HG03064 (cell line): Measurements from ENCODE around the gene DNAJB6.
A peak's percentile ranks its signal among the peaks of the same experiment; 100 is the strongest.
"Not testable (repeated sequence)": the region's sequence is repeated elsewhere in the genome, so short reads cannot be mapped to it uniquely, and the experiment has no call there.

Experiments used
- ATAC-seq: cut with Tn5 transposase; IDR thresholded peaks from one replicate; pipeline ENCODE4 v1.9.1; 2021; ENCODE audit warnings: low read depth; ENCODE audit not compliant: unreplicated experiment

Gene DNAJB6

DNA sequence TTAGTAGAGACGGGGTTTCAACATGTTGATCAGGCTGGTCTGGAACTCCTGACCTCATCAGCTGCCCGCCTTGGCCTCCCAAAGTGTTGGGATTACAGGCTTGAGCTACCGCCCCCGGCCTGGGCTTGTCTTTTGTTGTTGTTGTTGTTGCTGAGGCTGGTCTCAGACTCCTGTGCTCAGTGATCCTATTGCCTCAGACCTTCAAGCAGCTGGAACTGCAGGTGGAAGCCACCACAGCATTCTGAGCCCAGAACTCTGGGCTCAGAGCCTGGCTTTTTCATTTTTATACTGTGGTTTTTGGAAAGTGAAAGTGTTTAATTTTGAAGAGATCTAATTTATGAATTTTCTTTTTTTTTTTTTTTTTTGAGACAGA, 16.2 kb upstream of the DNAJB6 start:
- ATAC-seq: no peak

GRCh38 chr7:157323401-157323800, 13.4 kb upstream of the DNAJB6 start:
- no peak for ATAC-seq

DNA sequence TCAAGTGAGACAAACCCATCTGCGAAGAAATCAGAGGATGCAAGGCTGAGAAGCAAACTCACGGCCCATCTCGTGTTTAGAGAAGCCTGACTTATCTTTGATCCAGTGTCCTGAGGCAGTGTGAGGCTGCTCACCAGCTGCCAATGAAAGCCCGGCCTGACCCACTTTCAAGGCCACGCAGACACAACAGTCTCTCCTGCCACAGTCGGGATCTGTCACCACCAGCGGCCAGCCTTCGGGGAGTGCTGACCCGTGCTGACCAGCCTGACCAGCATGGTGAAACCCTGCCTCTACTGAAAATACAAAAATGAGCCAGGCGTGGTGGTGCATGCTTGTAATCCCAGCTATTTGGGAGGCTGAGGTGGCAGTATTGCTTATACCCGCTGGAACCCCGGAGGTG, 7.4 kb upstream of the DNAJB6 start:
- ATAC-seq: no peak

DNA sequence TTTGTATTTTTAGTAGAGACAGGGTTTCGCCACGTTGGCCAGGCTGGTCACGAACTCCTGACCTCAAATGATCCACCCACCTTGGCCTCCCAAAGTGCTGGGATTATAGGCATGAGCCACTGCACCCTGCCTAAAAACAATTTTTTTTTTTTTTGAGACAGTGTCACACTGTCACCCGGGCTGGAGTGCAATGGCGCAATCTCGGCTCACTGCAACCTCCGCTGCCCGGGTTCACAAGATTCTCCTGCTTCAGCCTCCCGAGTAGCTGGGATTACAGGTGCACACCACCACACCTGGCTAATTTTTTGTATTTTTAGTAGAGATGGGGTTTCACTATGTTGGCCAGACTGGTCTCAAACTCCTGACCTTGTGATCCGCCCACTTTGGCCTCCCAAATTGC, 6.2 kb upstream of the DNAJB6 start:
- not testable (repeated sequence) for ATAC-seq

GRCh38 chr7:157331049-157331448, 5.8 kb upstream of the DNAJB6 start:
- ATAC-seq: not testable (repeated sequence)

DNA sequence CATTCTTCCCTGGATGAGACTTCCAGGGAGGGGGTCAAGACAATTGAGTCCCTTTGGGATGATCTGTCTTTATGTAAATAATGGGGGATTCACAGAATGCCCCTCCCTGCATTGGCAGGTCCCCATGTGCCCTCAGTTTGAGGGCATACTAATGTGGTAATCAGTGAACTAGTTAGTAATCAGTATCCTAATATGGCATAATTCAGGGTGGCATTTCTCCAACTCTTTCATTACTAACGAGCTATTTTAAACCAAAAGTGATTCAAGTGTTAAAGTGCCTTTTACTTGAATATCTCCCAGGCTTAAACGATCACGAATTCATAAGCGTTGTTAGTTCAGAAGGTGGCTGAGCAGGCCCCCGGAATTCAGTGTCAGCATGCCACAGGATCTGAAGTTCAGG, 1.6 kb upstream of the DNAJB6 start:
- ATAC-seq: no peak

DNA sequence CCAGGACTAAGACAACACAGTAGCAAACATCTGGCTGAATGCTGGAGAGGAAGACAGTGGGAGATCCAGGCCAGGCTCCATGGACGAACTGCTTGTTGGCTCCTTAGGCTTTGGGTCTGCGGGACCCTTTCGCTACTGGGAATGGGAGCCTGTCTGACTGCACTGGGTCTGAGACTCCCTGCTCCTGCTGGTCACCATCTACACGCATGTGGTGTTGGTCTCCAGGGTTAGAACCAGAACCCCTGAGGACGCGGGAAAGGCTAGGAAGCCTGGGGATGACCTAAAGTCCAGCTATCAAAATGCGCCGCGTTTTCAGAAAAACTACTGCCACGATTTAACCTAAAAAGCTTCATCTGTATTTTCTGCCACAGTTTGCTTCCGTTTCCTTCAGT, 817 bp upstream of the DNAJB6 start:
- no peak for ATAC-seq

DNA sequence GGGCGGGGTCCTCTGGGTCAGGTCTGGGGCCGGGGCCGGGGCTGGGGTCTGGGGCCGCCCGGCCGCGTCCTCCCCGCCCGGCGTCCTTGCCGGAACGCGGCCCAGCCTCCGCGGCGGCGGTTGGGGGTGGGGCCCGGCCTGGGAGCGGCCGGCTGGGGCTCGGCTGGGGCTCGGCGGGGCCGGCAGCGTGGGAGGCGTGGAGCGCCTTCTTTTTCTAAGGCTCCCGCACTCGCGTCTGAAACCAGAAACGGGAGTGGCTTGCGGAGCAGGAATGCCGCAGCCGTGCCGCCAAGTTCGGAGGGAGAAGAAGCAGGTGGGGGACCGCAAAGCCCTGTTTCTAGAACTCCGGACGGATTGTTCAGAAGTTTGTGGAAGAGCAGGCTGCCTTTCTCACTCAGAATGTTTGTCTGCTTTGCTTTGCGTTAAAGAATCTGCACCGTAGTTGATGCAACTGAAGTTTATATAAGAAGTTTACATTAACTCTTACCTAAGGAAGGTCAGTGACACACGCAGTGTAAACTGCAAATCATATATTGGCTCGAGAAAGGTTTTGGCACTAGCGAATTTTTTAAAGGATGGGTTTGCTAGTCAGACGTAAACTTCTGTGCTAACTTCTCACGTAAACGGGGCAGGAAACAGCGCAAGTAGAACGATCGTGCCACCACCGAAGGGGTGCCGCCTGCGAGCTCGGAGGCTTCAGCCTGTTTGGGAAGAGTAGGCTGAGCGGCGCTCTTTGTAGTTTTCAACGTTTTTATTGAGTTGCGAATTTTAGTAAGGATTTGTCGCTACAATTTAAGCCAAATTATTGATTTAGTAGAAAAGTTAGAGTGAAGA, 729 bp downstream of the DNAJB6 start:
- ATAC-seq: peak; percentile 58

DNA sequence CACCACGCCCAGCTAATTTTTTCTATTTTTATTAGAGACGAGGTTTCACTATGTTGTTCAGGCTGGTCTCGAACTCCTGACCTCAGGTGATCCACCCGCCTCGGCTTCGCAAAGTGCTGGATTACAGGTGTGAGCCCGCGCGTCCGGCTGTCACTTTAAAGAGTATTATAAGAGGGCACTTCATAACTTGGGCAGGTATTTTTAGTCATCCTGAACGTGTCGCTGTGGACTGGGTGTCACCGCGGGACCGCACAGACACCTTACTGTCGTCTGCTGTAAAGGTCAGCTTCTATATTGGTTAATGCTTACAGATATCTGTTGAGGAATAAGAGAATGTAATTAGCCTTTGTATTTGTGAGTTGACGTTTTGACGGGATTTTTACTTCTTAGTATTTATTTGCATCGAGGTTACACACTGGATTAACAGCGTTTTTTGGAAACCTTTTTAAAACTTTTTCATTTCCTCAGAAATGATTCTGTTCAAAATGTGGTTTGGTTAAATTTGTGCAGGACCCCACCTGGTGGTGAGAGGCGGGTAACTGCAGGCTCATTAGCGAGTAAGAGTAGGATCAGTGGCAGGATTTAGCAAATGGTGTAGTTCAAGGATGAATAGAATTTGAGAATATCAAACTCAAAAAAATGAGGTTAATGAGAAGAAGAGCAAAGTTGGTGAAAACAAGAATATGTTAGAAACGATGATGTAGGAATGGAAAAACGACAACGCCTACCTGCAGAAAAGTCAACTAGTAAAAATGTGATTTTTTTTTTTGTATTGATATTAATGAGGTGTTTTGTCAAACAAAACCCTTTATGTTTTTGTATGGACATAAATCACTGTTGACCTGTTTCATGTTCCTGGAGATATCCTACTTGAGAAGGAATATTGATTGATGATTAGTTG, 3.2 kb downstream of the DNAJB6 start:
- ATAC-seq: no peak

DNA sequence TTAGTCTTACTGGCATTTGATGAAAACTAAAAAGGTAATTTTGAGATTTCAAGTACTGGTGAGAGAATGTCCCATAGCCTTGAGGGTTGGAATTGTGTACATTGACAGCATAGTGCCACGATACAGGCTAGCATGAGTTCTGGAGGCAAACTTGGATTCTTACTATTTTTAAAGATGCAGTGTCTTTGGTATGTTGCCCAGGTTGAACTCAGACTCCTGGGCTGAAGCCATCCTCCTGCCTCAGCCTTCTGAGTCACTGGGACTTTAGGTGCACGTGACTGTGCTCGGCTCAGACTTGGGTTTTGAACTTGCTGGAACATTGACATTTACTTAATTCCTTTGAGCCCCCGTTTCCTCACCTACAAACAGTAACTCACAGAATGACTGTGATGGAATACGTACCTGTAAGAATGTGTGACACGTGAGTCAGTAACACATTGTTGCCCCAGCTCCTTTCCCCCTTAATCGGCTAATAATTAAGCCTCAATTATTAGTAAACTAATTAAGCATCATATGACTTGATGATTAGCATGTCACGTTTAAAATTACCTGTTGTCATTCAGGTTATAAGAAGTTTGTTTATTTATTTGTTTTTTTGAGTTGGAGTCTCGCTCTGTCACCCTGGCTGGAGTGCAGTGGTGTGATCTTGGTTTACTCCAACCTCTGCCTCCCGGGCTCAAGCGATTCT, 10.6 kb downstream of the DNAJB6 start:
- ATAC-seq: no peak

DNA sequence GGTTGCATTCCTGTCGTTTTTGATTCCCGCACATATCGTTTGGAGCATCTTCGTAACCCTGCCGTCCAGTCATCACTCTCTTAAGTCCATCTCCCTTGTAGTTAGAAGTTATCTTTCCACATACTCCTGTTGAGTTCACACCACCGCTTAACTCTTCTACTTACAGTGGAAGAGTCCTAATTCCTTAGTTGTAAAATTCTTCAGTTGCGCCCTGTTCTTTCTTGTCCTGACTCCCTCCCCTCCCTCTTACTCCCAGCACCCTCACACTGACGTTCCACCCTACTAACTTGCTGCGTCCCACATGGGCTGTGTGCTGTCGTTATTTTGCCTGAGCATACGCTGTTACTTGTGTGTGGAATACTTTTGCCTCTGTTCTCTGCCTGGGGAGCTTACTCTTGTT, 11.7 kb downstream of the DNAJB6 start:
- ATAC-seq: no peak

DNA sequence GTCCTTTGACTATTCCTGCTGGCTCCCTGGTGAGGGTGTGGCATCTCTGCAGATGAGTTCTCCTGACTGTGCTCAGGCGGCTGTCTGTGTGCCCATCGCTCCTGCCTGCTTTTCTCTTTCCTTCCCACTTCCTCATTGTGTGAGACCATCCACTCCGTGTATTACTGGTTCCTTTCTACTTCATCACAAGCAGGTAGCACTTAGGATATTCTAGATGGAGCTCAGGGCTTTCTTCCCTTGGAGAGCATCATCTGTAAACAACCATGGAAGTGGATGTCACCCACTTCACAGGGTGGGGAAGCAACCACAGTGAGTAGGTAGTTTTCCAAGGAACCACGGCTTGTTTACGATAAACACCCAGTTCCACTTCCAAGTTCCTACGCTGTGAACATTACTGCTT, 15.7 kb downstream of the DNAJB6 start:
- no peak for ATAC-seq

DNA sequence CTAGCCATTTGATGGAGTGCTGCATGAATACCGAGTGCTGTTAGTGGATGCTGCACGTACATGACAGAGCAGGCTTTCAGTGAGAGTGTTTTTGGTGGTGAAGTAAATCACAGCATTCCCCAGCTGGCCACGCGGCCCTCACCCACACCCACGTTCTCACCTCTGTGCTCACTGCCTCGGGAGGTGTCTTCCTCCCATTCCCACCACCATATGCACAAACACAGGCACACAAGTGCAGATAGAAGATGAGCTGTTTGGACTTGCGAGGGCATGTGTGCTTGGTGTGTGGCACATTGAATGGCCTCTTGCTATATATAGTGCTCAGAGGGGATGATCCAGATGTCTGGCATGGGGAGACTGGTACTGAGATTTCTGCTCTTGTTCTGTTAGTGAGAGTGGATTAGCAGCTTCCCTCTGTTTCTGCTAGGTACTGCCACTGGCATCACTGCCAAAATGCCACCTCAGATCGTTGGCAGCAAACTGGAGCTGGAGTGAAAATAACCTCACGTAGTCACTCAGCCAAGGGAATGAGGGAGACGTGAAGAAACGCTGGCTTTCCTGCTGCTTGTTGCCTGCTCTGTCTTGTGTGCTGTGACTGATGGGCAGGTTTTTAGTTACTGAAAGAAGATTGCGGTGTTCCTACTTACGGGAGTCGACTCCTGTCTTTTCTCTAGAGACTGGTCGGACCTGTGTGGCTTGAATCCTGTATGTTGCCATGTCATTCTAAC, 19.1 kb downstream of the DNAJB6 start:
- ATAC-seq: no peak

DNA sequence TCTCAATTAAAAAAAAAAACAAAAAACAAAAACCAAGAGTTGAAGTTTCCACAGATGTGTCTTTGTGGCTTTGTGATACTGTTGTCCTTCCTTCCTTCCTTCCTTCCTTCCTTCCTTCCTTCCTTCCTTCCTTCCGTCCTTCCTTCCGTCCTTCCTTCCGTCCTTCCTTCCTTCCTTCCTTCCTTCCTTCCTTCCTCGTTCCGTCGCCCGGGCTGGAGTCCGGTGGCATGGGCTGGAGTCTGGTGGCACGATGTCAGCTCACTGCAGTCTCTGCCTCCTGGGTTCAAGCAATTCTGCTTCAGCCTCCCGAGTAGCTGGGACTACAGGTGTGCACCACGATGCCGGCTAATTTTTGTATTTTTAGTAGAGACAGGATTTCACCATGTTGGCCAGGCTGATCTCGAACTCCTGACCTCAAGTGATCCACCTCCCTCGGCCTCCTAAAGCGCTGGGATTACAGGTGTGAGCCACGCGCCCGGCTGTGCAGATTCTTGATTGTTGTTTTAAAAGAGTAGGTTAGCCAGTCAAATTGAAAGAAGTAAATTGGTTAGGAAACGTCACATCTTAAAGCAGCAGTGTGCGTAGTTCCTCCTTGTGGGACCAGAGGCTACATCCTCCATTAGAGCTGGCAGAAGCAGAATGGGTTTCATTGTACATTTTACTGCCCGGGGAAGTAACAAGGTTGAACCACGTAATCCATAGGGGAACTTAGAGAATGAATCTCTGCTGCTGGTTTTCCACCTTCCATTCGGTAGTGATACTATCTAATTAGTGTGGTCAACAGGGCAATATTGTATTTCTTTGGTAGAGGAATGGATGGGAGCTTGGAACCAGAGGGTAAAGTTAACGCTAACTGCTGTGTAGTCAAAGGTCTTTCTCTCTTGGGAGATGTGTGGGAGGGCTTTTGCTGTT, 20.6 kb downstream of the DNAJB6 start:
- peak; percentile 80 for ATAC-seq

- no peak for ATAC-seq
These were observed 21.4 kb downstream of the DNAJB6 start for GRCh38 chr7:157358041-157358752.

- ATAC-seq: no peak
These were observed 21.9 kb downstream of the DNAJB6 start for GRCh38 chr7:157358753-157359096.

DNA sequence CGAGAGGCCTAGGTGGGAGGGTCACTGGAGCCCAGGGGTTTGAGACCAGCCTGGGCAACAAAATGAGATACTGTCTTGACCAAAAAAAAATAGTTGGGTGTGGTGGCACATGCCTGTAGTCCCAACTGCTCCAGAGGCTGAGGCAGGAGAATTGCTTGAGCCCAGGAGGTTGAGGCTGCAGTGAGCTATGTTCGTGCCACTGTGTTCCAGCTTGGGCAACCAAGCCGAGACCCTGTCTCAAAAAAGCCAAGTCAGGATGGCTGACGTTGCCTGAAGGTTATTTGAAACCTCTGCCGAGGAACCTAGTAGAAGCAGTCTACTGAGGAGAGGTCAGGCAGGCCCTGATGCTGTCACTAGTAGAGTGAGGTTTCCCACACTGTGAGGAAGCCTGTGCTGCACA, 22.8 kb downstream of the DNAJB6 start:
- ATAC-seq: no peak

GRCh38 chr7:157360483-157361025, 23.8 kb downstream of the DNAJB6 start:
- ATAC-seq: no peak

DNA sequence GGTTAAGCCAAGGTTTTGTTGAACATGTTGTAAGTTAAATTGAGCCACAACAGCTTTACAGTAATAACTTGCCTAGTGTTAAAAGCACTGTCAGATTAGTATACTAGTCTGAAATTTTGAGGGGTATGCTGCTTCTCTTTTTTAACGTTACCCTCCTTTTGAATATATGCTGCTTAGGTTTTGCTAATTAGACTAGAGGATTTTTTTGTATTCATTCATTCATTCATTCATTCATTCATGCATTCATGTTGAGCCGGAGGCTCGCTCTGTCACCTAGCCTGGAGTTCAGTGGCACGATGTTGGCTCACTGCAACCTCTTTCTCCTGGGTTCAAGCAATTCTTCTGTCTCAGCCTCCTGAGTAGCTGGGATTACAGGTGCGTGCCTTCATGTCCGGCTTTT, 24.7 kb downstream of the DNAJB6 start:
- no peak for ATAC-seq
